Measurements from ENCODE around the gene SLC22A9. TPM values are rescaled to one million over a fixed set of nuclear protein-coding genes. Genes with fewer than 3 reads are reported as not detected.

SLC22A9 gene
- polyA plus RNA-seq, 1 experiment: not detected

DNA sequence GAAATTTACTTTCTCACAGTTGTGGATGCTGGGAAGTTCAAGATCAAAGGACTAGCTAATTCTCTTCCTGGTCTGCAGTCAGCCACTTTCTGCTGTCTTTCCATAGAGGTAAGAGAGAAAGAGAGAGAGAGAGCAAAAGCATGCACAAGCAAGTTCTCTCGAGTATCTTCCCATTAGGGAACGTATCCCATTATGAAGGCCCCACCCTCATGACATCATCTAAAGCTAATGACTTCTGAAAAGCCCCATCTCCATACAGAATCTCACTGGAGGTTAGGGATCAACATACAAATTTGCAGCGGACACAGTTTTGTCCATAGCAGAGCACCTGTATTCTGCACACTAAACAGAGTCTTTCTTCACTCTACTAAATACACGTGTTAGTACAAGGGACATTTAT is 17.4 kb upstream of the SLC22A9 start:
- TF ChIP-seq, protein P1, sequence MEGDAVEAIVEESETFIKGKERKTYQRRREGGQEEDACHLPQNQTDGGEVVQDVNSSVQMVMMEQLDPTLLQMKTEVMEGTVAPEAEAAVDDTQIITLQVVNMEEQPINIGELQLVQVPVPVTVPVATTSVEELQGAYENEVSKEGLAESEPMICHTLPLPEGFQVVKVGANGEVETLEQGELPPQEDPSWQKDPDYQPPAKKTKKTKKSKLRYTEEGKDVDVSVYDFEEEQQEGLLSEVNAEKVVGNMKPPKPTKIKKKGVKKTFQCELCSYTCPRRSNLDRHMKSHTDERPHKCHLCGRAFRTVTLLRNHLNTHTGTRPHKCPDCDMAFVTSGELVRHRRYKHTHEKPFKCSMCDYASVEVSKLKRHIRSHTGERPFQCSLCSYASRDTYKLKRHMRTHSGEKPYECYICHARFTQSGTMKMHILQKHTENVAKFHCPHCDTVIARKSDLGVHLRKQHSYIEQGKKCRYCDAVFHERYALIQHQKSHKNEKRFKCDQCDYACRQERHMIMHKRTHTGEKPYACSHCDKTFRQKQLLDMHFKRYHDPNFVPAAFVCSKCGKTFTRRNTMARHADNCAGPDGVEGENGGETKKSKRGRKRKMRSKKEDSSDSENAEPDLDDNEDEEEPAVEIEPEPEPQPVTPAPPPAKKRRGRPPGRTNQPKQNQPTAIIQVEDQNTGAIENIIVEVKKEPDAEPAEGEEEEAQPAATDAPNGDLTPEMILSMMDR (IDR thresholded peaks at IDR 0.05; ENCODE audit: insufficient read depth, low read depth, low read length): no peak
- no peak for DNase-seq (ENCODE audit: low read depth)
- CTCF ChIA-PET: interaction anchor here (0.7 kb wide), 1 partner anchor 32 kb away, joined by 3 read pairs; no protein-coding TSS in a partner anchor
- POLR2A ChIA-PET: no interaction called here
- Histone ChIP-seq H3K27me3 (ENCODE audit: control insufficient read depth, insufficient read depth, low read length) (no peaks in the 10 kb centered on the region), H3K36me3 (ENCODE audit: control insufficient read depth, insufficient read depth, low read length) (no peaks in the 10 kb centered on the region), H3K4me3 (ENCODE audit: low read depth, low read length) (no peak overlapping the region)

DNA sequence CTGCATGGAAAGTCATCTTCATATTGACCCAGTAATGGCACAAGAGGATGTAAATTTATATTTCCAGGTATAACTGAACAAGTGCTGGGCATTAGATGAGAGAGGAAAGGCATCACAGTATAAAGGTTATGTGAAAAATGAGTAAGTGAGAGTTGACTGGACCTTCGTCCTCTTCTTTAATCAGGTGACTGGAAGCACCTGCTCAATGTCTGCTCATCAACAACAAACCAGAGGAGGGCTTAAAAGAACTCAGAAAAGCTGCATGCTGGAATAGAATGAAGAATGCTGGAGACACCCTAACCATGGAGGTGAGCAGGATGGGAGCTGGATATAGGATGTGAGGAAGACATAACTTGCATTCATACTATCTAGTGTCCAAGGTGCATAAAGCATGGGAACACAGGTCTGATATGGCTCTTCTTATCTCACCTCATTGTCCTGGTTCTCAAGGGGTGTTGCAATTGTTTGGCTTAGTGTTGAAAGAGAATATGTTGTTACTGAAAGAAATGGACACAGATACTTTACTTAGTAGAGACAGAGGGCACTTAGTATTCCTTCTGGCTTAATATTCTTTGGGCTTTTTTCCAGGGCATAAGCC is 7.3 kb upstream of the SLC22A9 start:
- ChIA-PET POLR2A (no interaction called here), CTCF (no interaction called here)
- no peaks in the 10 kb centered on the region for H3K36me3 ChIP-seq (ENCODE audit: control insufficient read depth, insufficient read depth, low read length)
- H3K27me3 ChIP-seq (ENCODE audit: control insufficient read depth, insufficient read depth, low read length): no peaks in the 10 kb centered on the region
- TF ChIP-seq, protein P1 (IDR thresholded peaks at IDR 0.05; ENCODE audit: insufficient read depth, low read depth, low read length): no peak
- no peak overlapping the region for H3K4me3 ChIP-seq (ENCODE audit: low read depth, low read length)
- DNase-seq (ENCODE audit: low read depth): no peak

DNA sequence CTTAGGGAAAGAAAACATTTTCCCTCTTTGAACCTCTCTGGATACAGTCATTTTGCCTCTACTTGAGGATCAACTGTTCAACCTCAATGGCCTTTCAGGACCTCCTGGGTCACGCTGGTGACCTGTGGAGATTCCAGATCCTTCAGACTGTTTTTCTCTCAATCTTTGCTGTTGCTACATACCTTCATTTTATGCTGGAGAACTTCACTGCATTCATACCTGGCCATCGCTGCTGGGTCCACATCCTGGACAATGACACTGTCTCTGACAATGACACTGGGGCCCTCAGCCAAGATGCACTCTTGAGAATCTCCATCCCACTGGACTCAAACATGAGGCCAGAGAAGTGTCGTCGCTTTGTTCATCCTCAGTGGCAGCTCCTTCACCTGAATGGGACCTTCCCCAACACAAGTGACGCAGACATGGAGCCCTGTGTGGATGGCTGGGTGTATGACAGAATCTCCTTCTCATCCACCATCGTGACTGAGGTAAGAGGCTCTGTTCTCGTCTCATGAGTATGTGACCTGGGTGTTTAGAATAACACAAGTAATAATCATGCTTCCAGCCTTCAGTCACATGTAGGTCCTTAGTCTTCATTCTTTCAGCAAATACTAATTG is 495 bp downstream of the SLC22A9 start:
- no peak for DNase-seq (ENCODE audit: low read depth)
- ChIA-PET POLR2A (no interaction called here), CTCF (no interaction called here)
- Histone ChIP-seq H3K4me3 (ENCODE audit: low read depth, low read length) (no peak overlapping the region), H3K36me3 (ENCODE audit: control insufficient read depth, insufficient read depth, low read length) (no peaks in the 10 kb centered on the region), H3K27me3 (ENCODE audit: control insufficient read depth, insufficient read depth, low read length) (no peaks in the 10 kb centered on the region)
- TF ChIP-seq, protein P1 (IDR thresholded peaks at IDR 0.05; ENCODE audit: insufficient read depth, low read depth, low read length): no peak

DNA sequence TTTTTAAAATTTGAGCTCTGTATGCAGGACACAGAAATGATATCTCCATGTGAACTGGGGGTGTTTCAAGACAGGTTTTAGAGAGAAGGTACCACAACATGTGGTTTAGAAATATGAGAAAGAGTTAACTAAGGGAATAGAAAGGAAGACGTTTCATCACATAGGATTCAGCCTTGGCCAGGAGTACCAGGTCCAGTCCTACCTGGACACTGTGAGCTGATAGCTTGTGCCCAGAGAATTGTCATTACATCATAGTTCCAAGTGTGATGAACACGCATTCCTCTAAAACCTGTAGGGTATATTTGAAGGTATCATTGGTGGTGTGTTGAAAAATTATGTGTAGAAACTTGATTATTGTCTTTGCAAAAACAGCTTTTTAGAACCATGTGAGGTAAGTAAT is 1.8 kb downstream of the SLC22A9 start:
- Histone ChIP-seq H3K4me3 (ENCODE audit: low read depth, low read length) (no peak overlapping the region), H3K36me3 (ENCODE audit: control insufficient read depth, insufficient read depth, low read length) (no peaks in the 10 kb centered on the region), H3K27me3 (ENCODE audit: control insufficient read depth, insufficient read depth, low read length) (no peaks in the 10 kb centered on the region)
- DNase-seq (ENCODE audit: low read depth): no peak
- TF ChIP-seq, protein P1 (IDR thresholded peaks at IDR 0.05; ENCODE audit: insufficient read depth, low read depth, low read length): no peak
- POLR2A ChIA-PET: no interaction called here
- CTCF ChIA-PET: no interaction called here

DNA sequence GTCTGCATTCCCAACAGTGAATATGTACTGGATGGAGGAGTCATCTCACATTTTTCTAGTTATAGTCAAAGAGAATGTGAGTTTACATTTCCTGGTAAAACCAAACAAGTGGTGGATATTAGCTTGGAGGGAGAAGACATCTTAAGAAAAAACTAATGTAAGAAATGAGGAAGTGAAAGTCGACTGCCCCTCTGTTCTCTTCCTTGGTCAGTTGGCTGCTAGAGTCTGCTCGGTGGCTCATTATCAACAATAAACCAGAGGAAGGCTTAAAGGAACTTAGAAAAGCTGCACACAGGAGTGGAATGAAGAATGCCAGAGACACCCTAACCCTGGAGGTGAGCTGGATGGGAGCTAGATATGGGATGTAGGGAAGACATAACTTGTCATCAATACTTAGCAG is 5.8 kb downstream of the SLC22A9 start:
- POLR2A ChIA-PET: no interaction called here
- no peak for DNase-seq (ENCODE audit: low read depth)
- CTCF ChIA-PET: no interaction called here
- H3K4me3 ChIP-seq (ENCODE audit: low read depth, low read length): no peak overlapping the region
- no peaks in the 10 kb centered on the region for H3K27me3 ChIP-seq (ENCODE audit: control insufficient read depth, insufficient read depth, low read length)
- H3K36me3 ChIP-seq (ENCODE audit: control insufficient read depth, insufficient read depth, low read length): no peaks in the 10 kb centered on the region
- TF ChIP-seq, protein P1 (IDR thresholded peaks at IDR 0.05; ENCODE audit: insufficient read depth, low read depth, low read length): no peak
